ENCODE data around the gene DRD2.

DRD2 gene

DNA sequence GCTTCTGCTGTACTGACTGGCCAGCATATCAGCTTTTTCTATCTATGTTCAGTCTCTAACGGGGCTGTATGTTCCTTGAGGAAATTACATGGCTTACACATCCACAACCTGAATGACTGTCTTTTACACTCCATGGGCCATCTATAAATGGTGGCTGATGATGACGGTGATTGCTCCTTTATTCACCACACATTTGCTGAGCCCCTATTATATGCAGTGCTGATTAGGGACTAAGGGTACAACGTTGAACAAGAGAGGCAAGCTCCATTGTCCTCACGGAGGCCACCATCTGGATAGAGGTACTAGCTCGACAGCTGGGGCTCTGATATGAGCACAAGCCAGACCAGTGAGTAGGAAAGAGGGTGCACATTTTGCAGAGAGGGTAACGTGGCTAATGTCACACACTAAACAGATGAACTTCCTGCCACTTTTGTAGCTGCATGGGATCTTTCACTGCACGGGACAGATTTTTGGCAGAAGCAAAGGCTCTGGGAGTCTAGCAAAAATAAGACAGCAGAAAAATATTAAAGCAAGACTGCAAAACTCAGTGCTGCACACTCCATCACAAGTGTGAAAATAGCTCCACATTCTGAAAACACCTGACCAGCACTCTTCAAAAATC lies 30.6 kb downstream of the DRD2 start:
- Mint-ChIP-seq H3K9me3 (no peaks in the 10 kb centered on the region), H3K27me3 (ENCODE audit: low read depth) (peaks cover 4% of the 10 kb centered on the region), H3K4me1 (ENCODE audit: low read depth) (peaks cover 12% of the 10 kb centered on the region), H3K27ac (no peak overlapping the region), H3K36me3 (ENCODE audit: low read depth) (no peaks in the 10 kb centered on the region), H3K4me3 (no peak overlapping the region)

DNA sequence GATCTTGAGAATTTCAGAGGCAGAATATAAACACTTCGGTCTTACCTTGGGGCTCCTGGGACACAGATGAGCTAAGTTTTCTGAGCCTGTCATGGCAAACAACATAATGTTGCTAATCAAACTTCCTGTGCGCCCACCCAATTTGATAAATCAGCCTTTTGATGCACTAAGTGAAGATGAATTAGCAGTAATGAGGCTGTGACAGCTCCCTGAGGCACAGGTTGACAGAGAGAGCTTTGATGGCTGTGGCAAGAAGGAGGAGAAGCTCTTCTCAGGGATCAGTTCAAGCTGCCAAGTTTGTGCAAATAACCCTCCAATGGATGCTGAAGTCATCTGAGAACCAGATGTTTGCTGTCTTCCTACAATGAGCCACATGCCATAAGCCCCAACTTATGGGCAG lies 34.4 kb downstream of the DRD2 start:
- Mint-ChIP-seq H3K27ac (no peak overlapping the region), H3K4me3 (no peak overlapping the region), H3K9me3 (no peaks in the 10 kb centered on the region), H3K27me3 (ENCODE audit: low read depth) (peaks cover 4% of the 10 kb centered on the region), H3K4me1 (ENCODE audit: low read depth) (peaks cover 2% of the 10 kb centered on the region), H3K36me3 (ENCODE audit: low read depth) (no peaks in the 10 kb centered on the region)

- no peaks in the 10 kb centered on the region for H3K36me3 Mint-ChIP-seq (ENCODE audit: low read depth)
- H3K27me3 Mint-ChIP-seq (ENCODE audit: low read depth): peaks cover 4% of the 10 kb centered on the region
- H3K9me3 Mint-ChIP-seq: no peaks in the 10 kb centered on the region
These were observed 38.4 kb downstream of the DRD2 start for GRCh38 chr11:113436672-113437252.

GRCh38 chr11:113435190-113435968 lies 39.8 kb downstream of the DRD2 start:
- Mint-ChIP-seq H3K4me3 (no peak overlapping the region), H3K4me1 (ENCODE audit: low read depth) (peaks cover 2% of the 10 kb centered on the region), H3K27ac (no peak overlapping the region), H3K9me3 (no peaks in the 10 kb centered on the region), H3K36me3 (ENCODE audit: low read depth) (no peaks in the 10 kb centered on the region), H3K27me3 (ENCODE audit: low read depth) (peaks cover under 1% of the 10 kb centered on the region)

More at GRCh38 chr11:113436672-113437252, 38.4 kb downstream of the DRD2 start:
- Mint-ChIP-seq H3K27ac (no peak overlapping the region), H3K4me1 (ENCODE audit: low read depth) (peaks cover 2% of the 10 kb centered on the region), H3K4me3 (no peak overlapping the region)

GRCh38 chr11:113431746-113432145 lies 43.5 kb downstream of the DRD2 start:
- no peaks in the 10 kb centered on the region for H3K9me3 Mint-ChIP-seq
- no peak overlapping the region for H3K4me3 Mint-ChIP-seq
- no peaks in the 10 kb centered on the region for H3K4me1 Mint-ChIP-seq (ENCODE audit: low read depth)
- H3K27me3 Mint-ChIP-seq (ENCODE audit: low read depth): no peaks in the 10 kb centered on the region
- H3K27ac Mint-ChIP-seq: no peak overlapping the region
- no peaks in the 10 kb centered on the region for H3K36me3 Mint-ChIP-seq (ENCODE audit: low read depth)

DNA sequence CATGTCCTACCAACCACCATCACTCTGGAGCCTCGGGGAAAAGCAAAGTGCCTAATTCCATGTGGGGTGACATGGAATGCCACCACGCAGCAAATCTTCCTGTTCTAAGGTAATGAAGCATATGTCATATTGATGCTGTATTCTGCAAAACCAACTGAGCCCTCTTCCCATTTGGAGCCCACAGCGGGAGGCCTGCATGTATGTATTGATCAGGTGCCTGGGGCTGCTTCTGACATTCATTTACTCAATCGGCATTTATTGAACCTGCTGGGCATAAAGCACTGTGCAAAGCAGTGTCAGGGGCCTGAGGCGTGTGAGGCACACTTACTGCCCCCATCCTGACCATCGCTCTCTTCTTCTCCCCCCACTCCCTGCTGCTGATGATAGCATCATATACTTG lies 48.5 kb downstream of the DRD2 start:
- H3K27ac Mint-ChIP-seq: no peak overlapping the region
- H3K9me3 Mint-ChIP-seq: no peaks in the 10 kb centered on the region
- no peaks in the 10 kb centered on the region for H3K4me1 Mint-ChIP-seq (ENCODE audit: low read depth)
- no peaks in the 10 kb centered on the region for H3K36me3 Mint-ChIP-seq (ENCODE audit: low read depth)
- H3K4me3 Mint-ChIP-seq: no peak overlapping the region
- no peaks in the 10 kb centered on the region for H3K27me3 Mint-ChIP-seq (ENCODE audit: low read depth)

DNA sequence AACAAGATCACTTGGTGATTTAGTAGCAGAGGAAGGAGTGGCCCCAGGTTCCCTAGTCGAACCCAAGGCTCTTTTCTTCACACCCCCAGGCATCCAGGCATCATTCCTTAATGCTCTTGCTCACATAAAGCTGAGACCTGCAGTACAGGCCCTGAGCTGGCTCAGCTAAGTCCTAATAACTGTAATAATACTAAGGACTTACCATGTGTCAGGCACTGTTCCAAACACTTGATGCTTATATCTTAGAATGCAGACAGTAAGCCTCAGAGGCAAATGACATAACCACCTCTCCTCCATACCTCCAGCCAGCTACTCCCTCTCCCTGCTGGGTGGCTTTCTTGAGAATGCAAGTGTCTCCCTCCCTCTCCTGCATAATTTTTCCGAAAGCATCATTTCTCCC lies 54.4 kb downstream of the DRD2 start:
- no peaks in the 10 kb centered on the region for H3K27me3 Mint-ChIP-seq (ENCODE audit: low read depth)
- no peak overlapping the region for H3K27ac Mint-ChIP-seq
- H3K4me1 Mint-ChIP-seq (ENCODE audit: low read depth): peaks cover 1% of the 10 kb centered on the region
- no peaks in the 10 kb centered on the region for H3K9me3 Mint-ChIP-seq
- no peak overlapping the region for H3K4me3 Mint-ChIP-seq
- no peaks in the 10 kb centered on the region for H3K36me3 Mint-ChIP-seq (ENCODE audit: low read depth)

- Mint-ChIP-seq H3K9me3 (no peaks in the 10 kb centered on the region), H3K4me1 (ENCODE audit: low read depth) (peaks cover 1% of the 10 kb centered on the region), H3K4me3 (no peak overlapping the region), H3K36me3 (ENCODE audit: low read depth) (no peaks in the 10 kb centered on the region), H3K27me3 (ENCODE audit: low read depth) (no peaks in the 10 kb centered on the region), H3K27ac (no peak overlapping the region)
These were observed 55.7 kb downstream of the DRD2 start for GRCh38 chr11:113419454-113420003.

DNA sequence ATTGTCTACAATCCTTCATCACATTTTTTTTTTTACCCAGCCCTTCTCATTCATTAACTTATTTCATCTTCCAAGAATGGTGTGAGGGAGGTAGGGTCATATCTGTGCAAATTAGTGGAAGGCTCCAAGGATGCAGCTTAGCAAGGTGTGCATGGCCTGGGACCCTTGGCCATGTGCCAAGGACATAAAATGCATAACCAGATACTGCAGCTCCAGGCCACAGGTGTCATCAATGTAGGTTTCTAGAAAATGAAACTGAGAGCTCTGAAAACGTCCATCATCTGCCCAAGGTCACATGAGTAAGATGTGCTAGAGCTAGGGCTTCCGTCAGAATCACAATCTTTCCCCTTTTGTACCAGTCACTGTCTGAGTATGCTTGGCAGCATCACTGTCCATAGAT lies 57.8 kb downstream of the DRD2 start:
- H3K27me3 Mint-ChIP-seq (ENCODE audit: low read depth): no peaks in the 10 kb centered on the region

DNA sequence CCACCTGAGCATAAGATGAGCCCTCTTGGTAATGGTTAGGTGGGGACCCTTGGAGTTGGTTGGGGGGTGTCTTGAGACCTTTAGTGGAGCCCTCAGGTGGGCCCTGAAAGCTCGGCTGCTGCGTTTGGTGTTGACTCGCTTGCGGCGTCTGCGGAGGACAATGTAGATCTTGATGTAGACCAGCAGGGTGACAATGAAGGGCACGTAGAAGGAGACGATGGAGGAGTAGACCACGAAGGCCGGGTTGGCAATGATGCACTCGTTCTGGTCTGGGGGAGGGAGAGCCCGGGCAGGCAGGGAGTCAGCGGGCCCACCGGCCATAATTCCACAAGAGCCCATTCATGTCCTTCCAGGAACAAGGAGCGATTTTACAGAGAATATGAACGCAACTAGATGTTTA lies 59.9 kb downstream of the DRD2 start:
- Mint-ChIP-seq H3K4me3 (no peak overlapping the region), H3K27ac (no peak overlapping the region), H3K27me3 (ENCODE audit: low read depth) (no peaks in the 10 kb centered on the region), H3K4me1 (ENCODE audit: low read depth) (peaks cover 1% of the 10 kb centered on the region), H3K9me3 (no peaks in the 10 kb centered on the region), H3K36me3 (ENCODE audit: low read depth) (no peaks in the 10 kb centered on the region)

More for the DNA sequence above, 57.8 kb downstream of the DRD2 start:
- Mint-ChIP-seq H3K4me1 (ENCODE audit: low read depth) (peaks cover 1% of the 10 kb centered on the region), H3K27ac (no peak overlapping the region), H3K9me3 (no peaks in the 10 kb centered on the region), H3K4me3 (no peak overlapping the region), H3K36me3 (ENCODE audit: low read depth) (no peaks in the 10 kb centered on the region)

- Mint-ChIP-seq H3K27me3 (ENCODE audit: low read depth) (no peaks in the 10 kb centered on the region), H3K9me3 (no peaks in the 10 kb centered on the region), H3K36me3 (ENCODE audit: low read depth) (no peaks in the 10 kb centered on the region), H3K27ac (no peak overlapping the region), H3K4me1 (ENCODE audit: low read depth) (no peaks in the 10 kb centered on the region), H3K4me3 (no peak overlapping the region)
These were observed 62.5 kb downstream of the DRD2 start for GRCh38 chr11:113412675-113413074.

DNA sequence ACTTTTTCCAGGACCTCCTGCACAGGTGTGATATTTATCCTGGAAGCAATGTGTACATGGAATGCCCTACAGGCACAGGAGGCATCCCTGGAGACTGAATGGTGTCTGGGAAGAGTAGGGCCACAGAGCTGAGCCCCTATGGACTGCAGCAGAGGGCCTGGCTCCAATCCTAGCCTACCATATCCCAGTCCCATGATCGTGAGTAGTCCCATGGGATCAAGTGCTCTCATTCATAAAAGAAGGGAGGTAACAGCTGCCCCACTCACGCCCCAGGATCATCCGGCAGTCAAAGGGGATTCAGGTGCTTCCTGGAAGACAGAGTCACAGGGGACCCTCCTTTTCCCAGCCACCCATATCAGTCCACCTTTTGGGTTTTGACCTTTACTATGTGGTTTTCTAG lies 63.7 kb downstream of the DRD2 start:
- Mint-ChIP-seq H3K36me3 (ENCODE audit: low read depth) (no peaks in the 10 kb centered on the region), H3K4me1 (ENCODE audit: low read depth) (no peaks in the 10 kb centered on the region), H3K4me3 (no peak overlapping the region), H3K27ac (no peak overlapping the region), H3K27me3 (ENCODE audit: low read depth) (no peaks in the 10 kb centered on the region), H3K9me3 (no peaks in the 10 kb centered on the region)

DNA sequence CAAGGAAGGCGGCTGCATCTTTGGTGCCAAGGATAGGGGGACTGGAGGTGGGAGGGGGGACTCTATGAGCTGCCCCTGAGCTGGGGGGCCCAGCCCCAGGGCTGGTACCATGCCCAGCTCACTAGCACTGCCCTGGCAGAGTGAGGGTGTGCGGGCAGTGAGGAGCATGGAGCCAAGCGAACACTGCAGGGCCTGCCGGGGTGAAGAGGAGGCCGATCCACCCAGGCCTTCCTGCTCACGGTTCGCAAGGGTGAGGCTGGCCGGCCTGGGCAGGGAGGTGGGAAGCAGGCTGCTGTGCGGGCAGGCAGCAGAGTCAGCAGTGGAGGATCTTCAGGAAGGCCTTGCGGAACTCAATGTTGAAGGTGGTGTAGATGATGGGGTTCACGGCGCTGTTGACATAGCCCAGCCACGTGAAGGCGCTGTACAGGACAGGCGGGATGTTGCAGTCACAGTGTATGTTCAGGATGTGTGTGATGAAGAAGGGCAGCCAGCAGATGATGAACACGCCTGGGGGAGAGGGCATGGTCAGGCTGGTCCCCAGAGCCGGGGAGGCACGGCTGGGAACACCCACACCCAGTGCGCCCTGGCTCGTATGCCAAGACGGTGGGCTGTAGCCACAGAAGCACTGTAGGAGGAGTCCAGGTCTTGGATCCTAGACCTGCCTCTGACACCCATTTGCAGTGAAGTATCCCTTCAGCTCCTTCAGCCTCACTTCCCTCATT lies 64.6 kb downstream of the DRD2 start:
- Mint-ChIP-seq H3K27me3 (ENCODE audit: low read depth) (no peaks in the 10 kb centered on the region), H3K27ac (no peak overlapping the region), H3K4me3 (no peak overlapping the region), H3K9me3 (no peaks in the 10 kb centered on the region), H3K36me3 (ENCODE audit: low read depth) (no peaks in the 10 kb centered on the region), H3K4me1 (ENCODE audit: low read depth) (no peaks in the 10 kb centered on the region)

DNA sequence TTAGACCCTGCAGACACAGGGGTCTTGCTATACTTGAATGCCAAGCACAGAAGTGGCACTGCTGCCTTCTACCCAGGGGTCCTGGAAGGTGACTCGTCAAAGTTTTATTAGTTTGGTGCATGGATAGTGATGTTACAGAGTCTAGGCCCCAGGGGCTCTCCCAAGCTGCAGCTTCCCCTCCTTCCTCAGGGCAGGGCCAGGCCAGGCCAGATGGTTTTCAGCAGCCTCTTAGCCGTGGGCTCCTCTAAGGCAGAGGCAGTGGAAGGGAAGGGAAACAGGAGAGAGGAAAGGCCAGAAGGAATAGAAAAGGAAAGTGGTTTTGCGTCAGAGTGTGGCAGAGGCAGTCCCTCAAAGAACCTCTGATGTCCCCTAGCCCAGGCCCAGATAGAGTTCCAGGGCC lies 65.7 kb downstream of the DRD2 start:
- H3K27me3 Mint-ChIP-seq (ENCODE audit: low read depth): no peaks in the 10 kb centered on the region

More for the DNA sequence above, 65.7 kb downstream of the DRD2 start:
- no peaks in the 10 kb centered on the region for H3K4me1 Mint-ChIP-seq (ENCODE audit: low read depth)
- H3K4me3 Mint-ChIP-seq: no peak overlapping the region
- H3K36me3 Mint-ChIP-seq (ENCODE audit: low read depth): no peaks in the 10 kb centered on the region
- no peak overlapping the region for H3K27ac Mint-ChIP-seq
- H3K9me3 Mint-ChIP-seq: no peaks in the 10 kb centered on the region
